ENCODE measurements around the gene TBC1D21. TPM values are rescaled to one million over a fixed set of nuclear protein-coding genes. Genes with fewer than 3 reads are reported as not detected.

The TBC1D21 gene
- total and polyA plus RNA-seq, 2 of the 8 experiments (the other 6 are each of a cell fraction or from before 2014, with no cell fraction given): not detected

DNA sequence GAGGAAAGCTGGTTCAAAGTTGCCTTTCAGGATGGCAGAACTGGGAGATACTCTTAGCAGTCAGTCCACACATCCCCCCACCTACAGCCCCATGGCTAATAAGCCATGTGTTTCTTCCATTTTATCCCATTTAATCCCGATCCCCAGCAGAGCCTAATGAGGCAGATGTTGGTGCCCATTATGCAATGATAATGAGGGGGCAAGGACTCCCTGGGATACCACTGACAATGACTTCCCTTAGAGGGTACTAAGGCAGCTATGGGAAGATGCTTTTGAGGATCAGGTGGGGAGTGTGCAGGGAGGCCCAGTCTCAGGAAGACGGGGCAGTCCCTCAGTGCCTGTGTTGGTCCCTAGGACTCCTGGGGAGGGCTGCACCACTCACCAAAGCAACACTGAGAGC, 43.8 kb upstream of the TBC1D21 start (continued):
- TF ChIP-seq SUZ12 (IDR thresholded peaks at IDR 0.05; ENCODE audit: low read length) (no peak), EZH2 (IDR thresholded peaks at IDR 0.05; ENCODE audit: low read depth, low read length, severe bottlenecking) (no peak), ATF2 (IDR thresholded peaks at IDR 0.05; ENCODE audit: low read length) (no peak)

All from H1 (cell line).